Endothelial cell (in vitro differentiated cells): ENCODE results near the gene FTO. TPM values are rescaled to one million over a fixed set of nuclear protein-coding genes. Genes with fewer than 3 reads are reported as not detected.

Source experiments
- DNase-seq: peaks from one replicate; pipeline ENCODE4 v3.0.0; 2021; ENCODE audit warnings: low spot score
- H3K27ac Mint-ChIP-seq: one replicate; pipeline ENCODE4 v1.8.0; 2021; ENCODE audit warnings: mixed read lengths, inconsistent platforms; ENCODE audit not compliant: unreplicated experiment
- H3K27me3 Mint-ChIP-seq: one replicate; pipeline ENCODE4 v1.8.0; 2021; ENCODE audit warnings: mild to moderate bottlenecking, moderate library complexity, mixed read lengths, inconsistent platforms; ENCODE audit not compliant: unreplicated experiment
- H3K36me3 Mint-ChIP-seq: one replicate; pipeline ENCODE4 v1.8.0; 2021; ENCODE audit warnings: mild to moderate bottlenecking, low read depth, mixed read lengths, inconsistent platforms; ENCODE audit not compliant: unreplicated experiment
- H3K4me1 Mint-ChIP-seq: one replicate; pipeline ENCODE4 v1.8.0; 2021; ENCODE audit warnings: mild to moderate bottlenecking, mixed read lengths, inconsistent platforms; ENCODE audit not compliant: unreplicated experiment
- H3K4me3 Mint-ChIP-seq: one replicate; pipeline ENCODE4 v1.8.0; 2021; ENCODE audit warnings: mild to moderate bottlenecking, mixed read lengths, inconsistent platforms; ENCODE audit not compliant: unreplicated experiment
- H3K9me3 Mint-ChIP-seq: one replicate; pipeline ENCODE4 v1.8.0; 2021; ENCODE audit warnings: mixed read lengths, inconsistent platforms; ENCODE audit not compliant: unreplicated experiment
- CTCF ChIP-seq: fragments of 200-600 bp; sonication (generic); IDR thresholded peaks from one replicate; pipeline ENCODE4 v1.5.0; 2021; ENCODE audit warnings: antibody characterized with exemption; ENCODE audit not compliant: unreplicated experiment
- total RNA-seq: library from RNA; stranded (reverse); fragmentation: NEBNext Ultra II Directional; extraction: Animal tissue kit (Norgen Biotek cat#: 25700); gene quantifications from one replicate; pipeline ENCODE4 v1.2.1, GENCODE V29; 2021; ENCODE audit not compliant: unreplicated experiment

FTO gene
- total RNA-seq, 1 donor from 2014 or later = 83.8 TPM

GRCh38 chr16:54125751-54126655, 422.0 kb downstream of the FTO start:
- H3K4me1 Mint-ChIP-seq = peaks cover 4% of the 10 kb centered on the region
- no peak overlapping the region for H3K27ac Mint-ChIP-seq
- no peaks in the 10 kb centered on the region for H3K36me3 Mint-ChIP-seq
- DNase-seq = no peak
- no peak overlapping the region for H3K4me3 Mint-ChIP-seq
- peaks cover 4% of the 10 kb centered on the region for H3K27me3 Mint-ChIP-seq
- H3K9me3 Mint-ChIP-seq = no peaks in the 10 kb centered on the region
- no peak for TF ChIP-seq CTCF

GRCh38 chr16:54126907-54127306, 423.0 kb downstream of the FTO start:
- Mint-ChIP-seq H3K27me3 (peaks cover 4% of the 10 kb centered on the region), H3K27ac (no peak overlapping the region), H3K4me1 (peaks cover 4% of the 10 kb centered on the region), H3K9me3 (no peaks in the 10 kb centered on the region), H3K36me3 (no peaks in the 10 kb centered on the region), H3K4me3 (no peak overlapping the region)
- TF ChIP-seq CTCF = no peak
- DNase-seq = no peak

- Mint-ChIP-seq H3K4me1 (peaks cover 4% of the 10 kb centered on the region), H3K27ac (no peak overlapping the region), H3K36me3 (no peaks in the 10 kb centered on the region), H3K9me3 (no peaks in the 10 kb centered on the region), H3K4me3 (no peak overlapping the region), H3K27me3 (no peaks in the 10 kb centered on the region)
- no peak for TF ChIP-seq CTCF
- no peak for DNase-seq
Observed at GRCh38 chr16:54128629-54129234, 424.8 kb downstream of the FTO start.

- no peaks in the 10 kb centered on the region for H3K27me3 Mint-ChIP-seq
- no peak overlapping the region for H3K4me3 Mint-ChIP-seq
- no peak for TF ChIP-seq CTCF
- peaks cover 4% of the 10 kb centered on the region for H3K4me1 Mint-ChIP-seq
- H3K36me3 Mint-ChIP-seq = no peaks in the 10 kb centered on the region
- DNase-seq = no peak
- H3K27ac Mint-ChIP-seq = no peak overlapping the region
- no peaks in the 10 kb centered on the region for H3K9me3 Mint-ChIP-seq
Observed at GRCh38 chr16:54129810-54130209, 425.9 kb downstream of the FTO start.
